ENCODE data around the gene FAM221B. TPM values are rescaled to one million over a fixed set of nuclear protein-coding genes. Genes with fewer than 3 reads are reported as not detected.

The FAM221B gene
- total RNA-seq, 4 donors from 2014 or later: not detected

DNA sequence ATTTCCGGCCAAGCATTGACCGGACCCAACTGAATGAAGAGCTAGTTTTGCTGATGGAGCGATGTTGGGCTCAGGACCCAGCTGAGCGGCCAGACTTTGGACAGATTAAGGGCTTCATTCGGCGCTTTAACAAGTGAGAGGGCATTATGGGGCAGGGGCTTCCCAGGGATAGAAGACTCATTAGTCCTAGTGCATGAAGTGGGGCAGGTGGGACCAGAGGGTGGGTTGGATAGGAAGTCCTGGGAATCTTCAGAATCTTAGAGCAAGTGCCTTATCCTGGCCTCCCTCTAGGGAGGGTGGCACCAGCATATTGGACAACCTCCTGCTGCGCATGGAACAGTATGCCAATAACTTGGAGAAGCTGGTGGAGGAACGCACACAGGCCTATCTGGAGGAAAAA is 22.4 kb downstream of the FAM221B start:
- no peak overlapping the region for H3K27ac ChIP-seq
- peaks cover 0 to 55% (median 0%) of the 10 kb centered on the region in 3 donors for H3K36me3 ChIP-seq
- H3K4me3 ChIP-seq: no peak overlapping the region
- intact Hi-C loops (cut with DNase I): no loop called here
- no peaks in the 10 kb centered on the region for H3K9me3 ChIP-seq
- WGBS, 2 donors: 94 to 97% methylated on average over 3 to 5 of the region's 8 CpGs
- H3K4me1 ChIP-seq: peaks cover 0 to 1% (median under 1%) of the 10 kb centered on the region in 3 donors
- TF ChIP-seq, protein P1, sequence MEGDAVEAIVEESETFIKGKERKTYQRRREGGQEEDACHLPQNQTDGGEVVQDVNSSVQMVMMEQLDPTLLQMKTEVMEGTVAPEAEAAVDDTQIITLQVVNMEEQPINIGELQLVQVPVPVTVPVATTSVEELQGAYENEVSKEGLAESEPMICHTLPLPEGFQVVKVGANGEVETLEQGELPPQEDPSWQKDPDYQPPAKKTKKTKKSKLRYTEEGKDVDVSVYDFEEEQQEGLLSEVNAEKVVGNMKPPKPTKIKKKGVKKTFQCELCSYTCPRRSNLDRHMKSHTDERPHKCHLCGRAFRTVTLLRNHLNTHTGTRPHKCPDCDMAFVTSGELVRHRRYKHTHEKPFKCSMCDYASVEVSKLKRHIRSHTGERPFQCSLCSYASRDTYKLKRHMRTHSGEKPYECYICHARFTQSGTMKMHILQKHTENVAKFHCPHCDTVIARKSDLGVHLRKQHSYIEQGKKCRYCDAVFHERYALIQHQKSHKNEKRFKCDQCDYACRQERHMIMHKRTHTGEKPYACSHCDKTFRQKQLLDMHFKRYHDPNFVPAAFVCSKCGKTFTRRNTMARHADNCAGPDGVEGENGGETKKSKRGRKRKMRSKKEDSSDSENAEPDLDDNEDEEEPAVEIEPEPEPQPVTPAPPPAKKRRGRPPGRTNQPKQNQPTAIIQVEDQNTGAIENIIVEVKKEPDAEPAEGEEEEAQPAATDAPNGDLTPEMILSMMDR (IDR thresholded peaks at IDR 0.05): no peak
- no peak for TF ChIP-seq POLR2A (IDR thresholded peaks at IDR 0.05)
- no peak for DNase-seq
- H3K27me3 ChIP-seq: no peaks in the 10 kb centered on the region

DNA sequence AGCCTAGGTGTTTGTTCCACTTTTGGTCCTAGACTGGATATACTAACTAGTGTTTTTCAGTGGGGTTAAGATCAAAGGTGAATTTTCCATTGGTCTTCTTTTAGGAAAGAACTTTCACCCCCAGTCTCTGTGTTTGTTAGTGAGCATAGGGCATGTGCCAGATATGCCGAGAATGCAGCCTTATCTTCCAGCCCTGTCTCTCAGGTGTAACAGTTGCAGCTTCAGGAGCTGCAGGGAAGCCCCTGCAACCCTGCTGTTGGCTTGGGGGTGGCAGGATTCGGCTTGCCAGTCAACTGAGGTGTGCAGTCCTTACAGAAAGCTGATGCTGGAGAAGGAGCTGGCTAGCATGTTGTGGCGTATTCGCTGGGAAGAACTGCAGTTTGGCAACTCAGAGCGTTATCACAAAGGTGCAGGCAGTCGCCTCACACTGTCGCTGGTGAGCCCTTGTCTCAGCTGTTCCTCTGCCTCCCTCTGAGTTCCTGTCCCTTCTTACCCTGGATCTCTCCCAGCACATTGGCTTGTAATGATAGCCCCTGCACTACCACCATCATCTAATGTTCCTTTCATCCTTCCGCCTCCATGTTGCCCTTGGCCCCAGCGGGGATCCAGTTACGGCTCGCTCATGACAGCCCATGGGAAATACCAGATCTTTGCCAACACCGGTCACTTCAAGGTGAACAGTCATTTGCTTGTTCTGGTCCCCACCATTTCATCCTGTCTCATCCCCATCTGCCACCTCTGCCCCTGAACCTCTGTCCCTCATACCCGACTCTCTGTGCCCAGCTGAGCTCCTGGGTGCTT is 27.0 kb downstream of the FAM221B start:
- Histone ChIP-seq H3K36me3 (peaks cover 0 to 42% (median 0%) of the 10 kb centered on the region in 3 donors), H3K4me1 (no peaks in the 10 kb centered on the region), H3K27ac (no peak overlapping the region), H3K4me3 (no peak overlapping the region), H3K9me3 (no peaks in the 10 kb centered on the region), H3K27me3 (no peaks in the 10 kb centered on the region)
- 88 to 94% methylated on average over 12 of the region's 13 CpGs for WGBS, 2 donors
- no peak for DNase-seq
- TF ChIP-seq, protein P1 (IDR thresholded peaks at IDR 0.05): no peak
- TF ChIP-seq POLR2A (IDR thresholded peaks at IDR 0.05): no peak
- intact Hi-C loops (cut with DNase I): no loop called here

- no peak for TF ChIP-seq POLR2A (IDR thresholded peaks at IDR 0.05)
- TF ChIP-seq, protein P1 (IDR thresholded peaks at IDR 0.05): no peak
- WGBS, 2 donors: 82 to 89% methylated on average over 6 to 7 of the region's 7 CpGs
- Histone ChIP-seq H3K9me3 (no peaks in the 10 kb centered on the region), H3K27ac (no peak overlapping the region), H3K27me3 (no peaks in the 10 kb centered on the region), H3K36me3 (peaks cover 0 to 32% (median 0%) of the 10 kb centered on the region in 3 donors), H3K4me3 (no peak overlapping the region), H3K4me1 (no peaks in the 10 kb centered on the region)
- DNase-seq: no peak
- intact Hi-C loops (cut with DNase I): no loop called here
Measured at GRCh38 chr9:35800530-35800929, 28.0 kb downstream of the FAM221B start.

GRCh38 chr9:35798658-35799374 is 29.7 kb downstream of the FAM221B start:
- Histone ChIP-seq H3K27ac (no peak overlapping the region), H3K4me1 (peaks cover 0 to 5% (median 5%) of the 10 kb centered on the region in 3 donors), H3K9me3 (no peaks in the 10 kb centered on the region), H3K27me3 (no peaks in the 10 kb centered on the region), H3K4me3 (no peak overlapping the region), H3K36me3 (peaks cover 0 to 27% (median 0%) of the 10 kb centered on the region in 3 donors)
- TF ChIP-seq, protein P1 (IDR thresholded peaks at IDR 0.05): no peak
- no peak for TF ChIP-seq POLR2A (IDR thresholded peaks at IDR 0.05)
- intact Hi-C loops (cut with DNase I): no loop called here
- WGBS, 2 donors: 60 to 82% methylated on average over 4 of the region's 4 CpGs
- no peak for DNase-seq
